Stimulated activated CD8-positive, alpha-beta memory T cell treated with anti-CD3 and anti-CD28 coated beads, Interleukin-4, amount 100 ng/mL, for 48 hours (primary cell): ENCODE results near the gene UPB1.
A peak's percentile ranks its signal among the peaks of the same experiment; 100 is the strongest.

ENCODE experiments used
- DNase-seq: peaks from one replicate; pipeline ENCODE4 v3.0.0-alpha.2; 2020

The UPB1 gene

GRCh38 chr22:24494528-24495364, at the start of gene UPB1:
TSS of gene UPB1 (plus strand) at chr22:24495332. CDS start at chr22:24495404, 72 bp downstream.
- no peak for DNase-seq

- DNase-seq = peak; percentile 46
Measured at GRCh38 chr22:24445481-24446259, 49.5 kb upstream of the UPB1 start.

- DNase-seq = no peak
Measured at GRCh38 chr22:24446260-24446611, 48.9 kb upstream of the UPB1 start.

DNA sequence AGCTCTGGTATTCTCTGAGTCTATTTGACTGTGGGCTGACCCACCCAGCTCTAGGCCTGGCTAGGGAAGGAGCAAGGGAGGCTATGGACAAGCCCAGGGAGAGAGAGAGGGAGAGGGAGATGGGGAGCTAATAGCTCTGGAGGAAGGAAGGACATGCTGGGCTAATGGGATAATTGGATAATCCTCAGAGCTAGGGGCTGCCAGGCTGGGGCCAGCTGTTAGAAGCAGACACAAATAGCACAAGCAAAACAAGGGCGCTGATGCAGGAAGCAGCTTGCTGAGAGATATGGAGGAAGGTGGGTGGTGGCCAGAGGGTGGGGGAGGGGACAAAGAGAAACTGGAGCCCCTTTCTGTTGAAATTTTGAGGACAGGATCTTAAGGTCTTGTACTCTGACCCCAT, 44.5 kb upstream of the UPB1 start:
- DNase-seq = no peak

GRCh38 chr22:24451162-24451561, 44.0 kb upstream of the UPB1 start:
- DNase-seq = peak; percentile 2

- DNase-seq = no peak
Measured at GRCh38 chr22:24453853-24454252, 41.3 kb upstream of the UPB1 start.

GRCh38 chr22:24455039-24455438, 40.1 kb upstream of the UPB1 start:
- no peak for DNase-seq

GRCh38 chr22:24455751-24456426, 39.2 kb upstream of the UPB1 start:
- DNase-seq = no peak

DNA sequence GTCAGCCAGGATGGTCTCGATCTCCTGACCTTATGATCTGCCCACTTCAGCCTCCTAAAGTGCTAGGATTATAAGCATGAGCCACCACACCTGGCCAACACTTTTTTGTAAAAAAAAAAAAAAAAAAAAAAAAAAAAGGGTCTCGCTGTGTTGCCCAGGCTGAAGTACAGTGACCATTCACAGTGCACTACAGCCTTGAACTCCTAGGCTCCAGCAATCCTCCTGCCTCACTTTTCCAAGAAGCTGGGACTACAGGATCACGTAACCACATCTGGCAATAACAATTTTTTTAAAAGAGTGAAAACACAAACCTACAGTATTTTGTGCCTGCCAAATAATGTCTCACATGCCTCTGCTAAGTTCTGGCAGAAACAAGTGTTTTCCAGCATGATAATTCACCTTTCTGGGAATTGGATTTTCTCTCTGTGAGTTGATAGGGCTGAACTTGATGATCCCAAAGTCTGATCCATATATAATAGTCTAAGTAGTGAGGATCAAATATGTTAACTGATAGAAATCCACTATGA, 37.2 kb upstream of the UPB1 start:
- no peak for DNase-seq

DNA sequence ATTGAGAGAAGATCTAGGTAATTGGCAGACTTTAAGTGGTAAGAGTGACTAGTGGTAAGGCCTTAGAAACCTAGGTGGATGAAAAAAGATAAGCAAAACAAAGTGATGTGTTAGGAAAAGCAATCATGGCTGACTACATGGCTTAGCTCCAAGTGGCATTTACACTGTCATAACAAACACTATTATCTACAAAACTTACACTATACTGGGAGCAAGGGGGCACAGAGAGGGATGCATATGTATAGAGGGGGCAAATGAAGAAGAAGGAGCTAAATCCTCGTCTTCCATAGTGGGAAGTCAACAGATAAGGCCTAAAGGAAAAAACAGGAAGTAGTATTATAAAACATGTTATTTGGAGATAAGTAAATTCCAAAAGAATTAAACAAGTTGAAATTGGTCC, 35.2 kb upstream of the UPB1 start:
- DNase-seq = no peak

DNA sequence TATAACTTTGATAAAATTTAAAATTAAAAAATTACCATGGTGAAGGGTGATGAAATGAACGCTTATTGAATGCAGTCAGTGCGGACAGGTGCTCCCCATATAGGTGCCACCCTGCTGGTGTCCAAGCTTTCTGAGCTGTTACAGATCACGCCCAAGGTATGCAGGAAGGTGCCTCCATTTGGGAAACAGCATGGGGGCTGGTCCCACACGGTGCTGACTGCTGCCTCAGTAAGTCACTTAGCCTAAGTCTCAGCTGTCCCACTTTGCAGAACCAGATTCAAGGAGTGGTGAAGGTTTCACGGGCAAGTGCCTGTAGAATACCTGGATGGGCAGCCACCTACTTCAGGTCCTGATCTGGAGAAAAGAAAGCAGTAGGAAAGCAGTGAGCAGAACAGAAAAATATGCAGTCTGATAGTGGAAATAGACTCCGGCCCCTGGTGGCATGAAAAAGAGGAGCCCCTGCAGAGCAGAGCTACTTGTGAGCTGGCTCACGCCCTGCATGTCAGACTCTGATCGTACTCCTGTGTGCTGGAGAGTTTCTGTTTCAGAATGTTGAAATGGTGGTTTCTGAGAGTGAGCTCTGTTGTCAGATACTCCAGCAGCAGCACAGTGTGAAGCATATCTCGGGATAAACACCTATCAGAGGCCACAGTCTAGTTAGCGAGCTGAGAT, 34.6 kb upstream of the UPB1 start:
- DNase-seq = peak; percentile 44

DNA sequence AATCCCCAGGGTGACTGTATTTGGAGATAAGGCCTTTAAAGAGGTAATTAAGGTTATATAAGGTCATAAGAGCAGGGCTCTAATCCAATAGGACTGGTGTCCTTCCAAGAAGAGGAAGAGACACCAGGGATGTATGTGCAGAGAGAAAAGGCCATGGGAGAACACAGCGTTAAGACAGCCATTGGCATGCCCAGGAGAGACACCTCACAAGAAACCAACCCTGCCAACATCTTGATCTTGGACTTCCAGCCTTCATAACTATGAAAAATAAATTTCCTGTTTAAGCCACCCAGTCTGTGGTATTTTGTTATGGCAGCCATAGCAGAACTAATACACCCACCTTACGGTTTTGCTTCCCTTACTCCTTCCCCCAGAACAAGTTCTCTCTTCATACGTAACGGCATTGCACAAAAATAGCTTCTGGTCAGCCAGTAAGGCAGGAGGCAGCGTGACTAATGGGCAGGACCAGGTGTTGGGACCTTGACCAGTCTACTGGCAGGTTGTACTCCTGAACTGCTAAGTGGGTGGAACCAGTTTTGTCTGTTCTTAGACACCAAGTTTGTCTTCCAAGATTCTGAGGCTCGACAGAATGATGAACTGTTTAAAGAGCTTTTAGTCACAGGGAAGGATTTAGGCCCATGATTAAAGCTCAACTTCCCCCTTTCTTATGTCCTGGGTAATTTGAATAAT, 31.9 kb upstream of the UPB1 start:
- DNase-seq = no peak

DNA sequence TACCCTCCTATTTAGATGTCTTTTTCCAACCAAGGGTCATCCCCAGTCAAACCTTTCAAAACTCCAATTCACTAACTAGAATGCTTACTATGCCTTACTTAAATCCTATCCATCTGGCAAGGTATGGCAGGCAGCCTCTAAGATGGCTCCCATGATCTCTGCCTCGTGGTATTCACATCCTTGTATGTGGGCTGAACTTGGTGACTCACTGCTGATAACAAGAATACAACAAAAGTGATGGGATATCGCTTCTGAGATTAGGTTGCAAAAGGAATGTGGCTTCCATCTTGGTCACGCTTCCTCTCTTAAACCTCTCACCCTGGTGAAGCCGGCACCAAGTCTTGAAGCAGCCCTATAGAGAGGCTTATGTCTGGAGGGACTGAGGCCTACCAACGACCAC, 29.6 kb upstream of the UPB1 start:
- no peak for DNase-seq

- no peak for DNase-seq
Measured at GRCh38 chr22:24465975-24466374, 29.2 kb upstream of the UPB1 start.

- no peak for DNase-seq
Measured at GRCh38 chr22:24466716-24467328, 28.3 kb upstream of the UPB1 start.

GRCh38 chr22:24467340-24467739, 27.8 kb upstream of the UPB1 start:
- no peak for DNase-seq

GRCh38 chr22:24471570-24471969, 23.6 kb upstream of the UPB1 start:
- DNase-seq = no peak

DNA sequence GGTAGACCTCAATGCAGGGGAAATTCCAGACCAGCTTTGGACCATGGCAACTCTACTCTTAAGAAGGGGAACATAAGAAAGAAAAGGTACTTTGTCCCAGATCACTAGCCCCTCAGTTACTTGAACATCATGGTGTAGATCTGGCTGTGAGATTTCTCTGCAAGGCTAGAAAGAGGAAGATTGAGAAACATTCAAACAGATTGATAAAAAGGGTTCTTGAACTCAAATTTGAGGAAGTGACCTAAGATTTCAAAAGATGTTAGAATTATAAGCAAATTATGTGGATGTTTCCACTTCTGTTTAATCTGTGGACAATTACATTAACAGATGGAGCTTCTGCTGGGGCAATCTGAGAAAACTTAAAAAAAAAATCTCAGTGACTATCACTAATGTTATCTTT, 21.8 kb upstream of the UPB1 start:
- no peak for DNase-seq

DNA sequence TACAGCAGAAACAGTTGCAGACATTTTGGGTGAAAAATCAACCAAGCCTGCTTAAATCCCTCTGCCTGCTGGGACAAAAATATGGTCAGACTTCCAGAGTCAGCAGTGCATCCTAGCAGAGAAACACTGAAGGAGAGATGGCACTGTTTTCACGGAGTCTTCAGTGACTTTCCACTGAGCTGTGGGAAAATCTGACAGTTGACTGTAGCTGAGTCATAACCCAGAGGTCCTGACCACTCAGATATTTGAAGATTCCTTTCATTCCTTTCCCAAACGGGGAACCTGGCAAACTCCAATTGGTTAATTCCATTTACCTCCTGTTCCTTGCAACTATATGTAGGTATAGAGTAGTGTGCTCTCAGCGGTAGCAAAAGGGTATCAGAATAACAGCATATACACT, 20.9 kb upstream of the UPB1 start:
- no peak for DNase-seq

DNA sequence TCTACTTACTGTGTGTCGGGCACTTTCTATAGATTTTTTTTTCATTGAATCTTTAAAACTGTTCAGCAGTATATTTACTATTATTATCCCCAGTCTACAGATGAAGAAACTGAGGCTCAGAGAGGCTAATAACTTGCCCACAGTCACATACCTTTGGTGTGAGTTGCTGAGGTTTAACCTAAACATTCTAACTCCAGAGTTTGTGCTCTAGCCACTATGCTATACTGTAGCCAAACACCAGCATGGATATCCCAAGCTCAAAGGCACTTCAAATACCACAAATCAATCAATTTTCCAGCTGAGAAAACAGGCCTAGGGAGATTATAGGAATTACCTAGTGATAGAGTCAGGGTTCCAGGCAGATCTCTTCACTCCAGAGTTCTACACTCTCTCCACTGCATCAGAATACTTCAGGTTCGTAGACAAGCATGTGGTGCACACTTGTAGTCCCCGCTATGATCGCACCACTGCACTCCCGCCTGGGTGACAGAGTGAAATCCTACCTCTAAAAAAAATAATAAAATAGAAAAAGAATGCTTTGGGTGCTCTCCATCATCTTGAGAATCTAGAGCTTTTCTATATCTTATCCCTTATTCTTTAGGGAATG, 20.4 kb upstream of the UPB1 start:
- no peak for DNase-seq

- DNase-seq = no peak
Measured at GRCh38 chr22:24481641-24482040, 13.5 kb upstream of the UPB1 start.
